SU-DHL-6 (cell line): ENCODE measurements around the gene CDC25C.

ENCODE experiments used
- H2AFZ ChIP-seq: fragments of 200-600 bp; sonication (generic); 2 replicates; pipeline ENCODE4 v1.6.1; 2014; ENCODE audit warnings: low read depth, mild to moderate bottlenecking, moderate library complexity, mixed read lengths, antibody characterized with exemption, low read length; ENCODE audit not compliant: severe bottlenecking
- H3F3A ChIP-seq: fragments of 200-600 bp; shearing (Covaris generic); 2 replicates; pipeline ENCODE4 v1.6.0; 2016; ENCODE audit warnings: antibody characterized with exemption, mild to moderate bottlenecking; ENCODE audit not compliant: insufficient read depth
- H3K27ac ChIP-seq: fragments of 200-600 bp; sonication (generic); 2 replicates; pipeline ENCODE4 v1.5.1; 2016; ENCODE audit warnings: low read depth, mild to moderate bottlenecking, low read length, moderate library complexity, mixed read lengths
- H3K27me3 ChIP-seq: fragments of 200-600 bp; sonication (generic), shearing (Covaris generic); 2 replicates; pipeline ENCODE4 v1.6.0; 2014; ENCODE audit warnings: mild to moderate bottlenecking, low read length
- H3K36me3 ChIP-seq: fragments of 200-600 bp; sonication (generic); 2 replicates; pipeline ENCODE4 v1.6.1; 2014; ENCODE audit warnings: mild to moderate bottlenecking, low read length, mixed read lengths
- H3K4me2 ChIP-seq: fragments of 300-600, 200-600 bp; shearing (Covaris generic), sonication (generic); 2 replicates; pipeline ENCODE4 v1.6.0; 2014; ENCODE audit warnings: low read length, low read depth, mild to moderate bottlenecking; ENCODE audit not compliant: poor library complexity, severe bottlenecking
- H3K4me3 ChIP-seq: fragments of 200-600 bp; sonication (generic); 2 replicates; pipeline ENCODE4 v1.5.1; 2014; ENCODE audit warnings: antibody characterized with exemption, low read length, mild to moderate bottlenecking, mixed read lengths; ENCODE audit not compliant: insufficient read depth, poor library complexity, severe bottlenecking
- H3K79me2 ChIP-seq: fragments of 200-600 bp; sonication (generic); 2 replicates; pipeline ENCODE4 v1.6.1; 2014; ENCODE audit warnings: mild to moderate bottlenecking, low read length, moderate library complexity; ENCODE audit not compliant: insufficient read depth
- H3K9ac ChIP-seq: fragments of 200-600 bp; sonication (generic); 2 replicates; pipeline ENCODE4 v1.7.0; 2014; ENCODE audit warnings: mild to moderate bottlenecking, low read length
- H3K9me2 ChIP-seq: fragments of 200-600 bp; sonication (generic); replicated peaks from 2 replicates; pipeline ENCODE4 v1.6.1; 2014; ENCODE audit warnings: low read length; ENCODE audit not compliant: insufficient read depth
- H3K9me3 ChIP-seq: fragments of 200-600 bp; sonication (generic); 2 replicates; pipeline ENCODE4 v1.6.1; 2014; ENCODE audit warnings: low read length, mixed read lengths; ENCODE audit not compliant: insufficient read depth
- H4K20me1 ChIP-seq: fragments of 200-600 bp; sonication (generic); 2 replicates; pipeline ENCODE4 v1.6.1; 2014; ENCODE audit warnings: low read depth, mild to moderate bottlenecking, antibody characterized with exemption, low read length, moderate library complexity, mixed read lengths
- EZH2phosphoT487 ChIP-seq: fragments of 200-600 bp; sonication (generic), shearing (Covaris generic); conservative IDR thresholded peaks from 2 replicates; pipeline ENCODE4 v1.6.1; 2018; ENCODE audit warnings: mild to moderate bottlenecking, antibody characterized with exemption, low read length, moderate library complexity, mixed read lengths
- TF ChIP-seq, protein P1 (sequence below): fragments of 200-600 bp; sonication (generic); IDR thresholded peaks from one replicate; pipeline ENCODE4 v1.5.1; 2017; ENCODE audit warnings: antibody characterized with exemption, mild to moderate bottlenecking, low read length, moderate library complexity; ENCODE audit not compliant: insufficient read depth, poor library complexity, severe bottlenecking

CDC25C gene

DNA sequence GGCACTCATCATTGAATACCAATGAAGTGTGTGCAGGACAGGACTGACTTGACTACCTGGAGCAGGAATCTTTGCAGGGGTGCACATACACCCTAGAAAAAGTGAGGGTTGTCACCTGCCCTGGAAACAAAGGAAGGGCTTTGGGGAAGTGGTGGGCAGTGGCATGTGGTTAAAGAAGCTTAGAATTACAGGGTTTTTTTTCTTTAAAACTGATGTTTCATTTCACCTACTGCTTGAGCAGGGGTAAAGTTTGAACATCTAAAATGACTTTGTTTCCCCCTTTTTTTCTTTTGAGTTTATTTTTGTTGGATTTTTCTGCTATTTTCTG is 18.9 kb upstream of the CDC25C start:
- peaks cover 4% of the 10 kb centered on the region; the same call in 1 of the 2 replicates for H4K20me1 ChIP-seq
- no peaks in the 10 kb centered on the region for H3K9me2 ChIP-seq
- no peaks in the 10 kb centered on the region for H3K36me3 ChIP-seq
- H2AFZ ChIP-seq = no peak overlapping the region
- H3K27me3 ChIP-seq = no peaks in the 10 kb centered on the region
- peaks cover 26% of the 10 kb centered on the region for H3K79me2 ChIP-seq
- H3K27ac ChIP-seq = no peak overlapping the region
- no peak for TF ChIP-seq EZH2phosphoT487
- TF ChIP-seq, protein P1, sequence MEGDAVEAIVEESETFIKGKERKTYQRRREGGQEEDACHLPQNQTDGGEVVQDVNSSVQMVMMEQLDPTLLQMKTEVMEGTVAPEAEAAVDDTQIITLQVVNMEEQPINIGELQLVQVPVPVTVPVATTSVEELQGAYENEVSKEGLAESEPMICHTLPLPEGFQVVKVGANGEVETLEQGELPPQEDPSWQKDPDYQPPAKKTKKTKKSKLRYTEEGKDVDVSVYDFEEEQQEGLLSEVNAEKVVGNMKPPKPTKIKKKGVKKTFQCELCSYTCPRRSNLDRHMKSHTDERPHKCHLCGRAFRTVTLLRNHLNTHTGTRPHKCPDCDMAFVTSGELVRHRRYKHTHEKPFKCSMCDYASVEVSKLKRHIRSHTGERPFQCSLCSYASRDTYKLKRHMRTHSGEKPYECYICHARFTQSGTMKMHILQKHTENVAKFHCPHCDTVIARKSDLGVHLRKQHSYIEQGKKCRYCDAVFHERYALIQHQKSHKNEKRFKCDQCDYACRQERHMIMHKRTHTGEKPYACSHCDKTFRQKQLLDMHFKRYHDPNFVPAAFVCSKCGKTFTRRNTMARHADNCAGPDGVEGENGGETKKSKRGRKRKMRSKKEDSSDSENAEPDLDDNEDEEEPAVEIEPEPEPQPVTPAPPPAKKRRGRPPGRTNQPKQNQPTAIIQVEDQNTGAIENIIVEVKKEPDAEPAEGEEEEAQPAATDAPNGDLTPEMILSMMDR = no peak
- H3F3A ChIP-seq = peaks cover 23% of the 10 kb centered on the region
- H3K9ac ChIP-seq = no peak overlapping the region
- no peak overlapping the region for H3K4me3 ChIP-seq
- no peak overlapping the region for H3K4me2 ChIP-seq
- no peaks in the 10 kb centered on the region; the same call in 1 of the 2 replicates for H3K9me3 ChIP-seq

DNA sequence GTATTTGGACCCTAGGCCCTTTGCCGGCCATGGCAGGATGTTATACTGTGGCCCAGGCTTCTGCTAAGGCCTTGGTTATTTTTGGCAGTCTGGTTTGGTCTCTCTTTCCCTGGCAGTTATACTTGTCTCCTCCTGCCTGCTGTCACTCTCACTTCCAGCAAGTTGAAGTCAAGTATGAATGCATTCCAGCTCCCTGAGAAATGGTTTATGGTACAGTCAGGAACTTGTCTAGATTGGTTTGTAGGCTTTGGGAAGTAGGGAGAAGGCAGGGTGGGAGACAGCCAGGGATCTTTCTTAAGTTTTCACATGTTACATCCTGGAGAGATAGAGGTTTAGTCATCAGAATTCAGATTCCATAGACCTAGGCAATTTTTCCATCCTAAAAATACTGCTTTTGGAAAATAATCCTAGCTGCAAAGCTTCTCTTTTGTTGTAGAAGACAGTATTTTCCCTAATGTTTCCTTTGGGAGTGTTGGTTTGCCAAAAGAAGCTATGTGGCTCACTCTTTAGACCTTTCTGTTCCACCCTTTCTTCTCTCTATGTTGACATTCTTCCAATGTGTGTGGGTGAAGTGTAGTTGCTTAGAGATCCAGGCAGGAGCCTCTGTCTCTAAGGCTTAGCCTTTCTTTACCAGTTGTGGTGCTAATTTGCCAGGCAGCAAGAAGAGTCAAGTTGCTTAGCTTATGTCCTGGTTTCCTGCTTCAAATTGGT is 18.4 kb upstream of the CDC25C start:
- Histone ChIP-seq H3K9me2 (no peaks in the 10 kb centered on the region), H4K20me1 (no peaks in the 10 kb centered on the region), H3K36me3 (no peaks in the 10 kb centered on the region), H3K9me3 (no peaks in the 10 kb centered on the region; the same call in 1 of the 2 replicates), H3K4me3 (no peak overlapping the region), H3K27me3 (no peaks in the 10 kb centered on the region), H3K79me2 (peaks cover 20% of the 10 kb centered on the region), H3F3A (peaks cover 23% of the 10 kb centered on the region), H3K9ac (no peak overlapping the region), H3K27ac (no peak overlapping the region), H2AFZ (no peak overlapping the region), H3K4me2 (no peak overlapping the region)
- no peak for TF ChIP-seq EZH2phosphoT487
- TF ChIP-seq, protein P1 = no peak

DNA sequence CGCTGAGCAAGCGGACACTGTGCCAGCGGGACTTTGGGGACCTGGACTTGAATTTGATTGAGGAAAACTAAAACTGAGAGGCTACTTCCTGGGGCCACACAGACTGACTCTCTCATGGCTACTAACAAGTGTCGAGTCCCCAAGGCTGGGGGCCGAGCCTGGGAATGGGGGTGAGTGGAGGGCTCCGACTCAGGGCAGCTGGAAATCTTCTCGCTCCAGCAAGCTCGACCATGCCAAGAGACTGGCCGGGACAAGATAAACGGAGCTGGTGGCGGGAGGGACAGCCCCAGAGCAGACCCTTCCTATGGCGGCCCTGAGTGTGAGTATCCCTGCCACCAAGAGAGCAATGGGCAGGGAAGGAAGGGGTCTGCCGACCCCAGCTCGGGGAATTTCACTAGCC is 15.3 kb upstream of the CDC25C start:
- H3K79me2 ChIP-seq = 0 out of 2 replicates have a peak, but pooled peaks cover under 1% of the 10 kb centered on the region
- no peaks in the 10 kb centered on the region; the same call in 1 of the 2 replicates for H3K9me3 ChIP-seq
- TF ChIP-seq, protein P1 = no peak
- TF ChIP-seq EZH2phosphoT487 = no peak
- no peaks in the 10 kb centered on the region for H3K27me3 ChIP-seq
- H3F3A ChIP-seq = peaks cover 14% of the 10 kb centered on the region; the same call in 1 of the 2 replicates
- H3K9ac ChIP-seq = no peak overlapping the region
- no peak overlapping the region for H3K4me3 ChIP-seq
- H4K20me1 ChIP-seq = no peaks in the 10 kb centered on the region
- H3K4me2 ChIP-seq = no peak overlapping the region
- H2AFZ ChIP-seq = no peak overlapping the region
- H3K36me3 ChIP-seq = peaks cover 3% of the 10 kb centered on the region; the same call in 1 of the 2 replicates
- H3K9me2 ChIP-seq = no peaks in the 10 kb centered on the region
- H3K27ac ChIP-seq = no peak overlapping the region
